GM23338 (cell line): ENCODE results near the gene TTC13. TPM values are rescaled to one million over a fixed set of nuclear protein-coding genes. Genes with fewer than 3 reads are reported as not detected.

Experiments used
- microRNA counts: library from miRNA; unstranded; fragments of <30 nt; microRNA quantifications from one replicate; lab custom pipeline; 2017
- polyA plus RNA-seq: library from polyadenylated mRNA; unstranded; fragments of >200 nt; fragmentation: Nextera tagmentation; extraction: Ambion mirVana; gene quantifications from 2 replicates; pipeline ENCODE4 v1.2.1, GENCODE V29; 2016
- small RNA-seq: library from RNA; depleted of rRNA; stranded (forward); fragments of <200 nt; gene quantifications from one replicate; pipeline ENCODE3, GENCODE V24; 2014; ENCODE audit warnings: low replicate concordance
- total RNA-seq: library from RNA; depleted of rRNA; stranded (reverse); fragments of >200 nt; shearing (Covaris generic); gene quantifications from 2 replicates; pipeline ENCODE4 v1.2.3, GENCODE V29; 2014; rRNA removed

The TTC13 gene
- total and polyA plus RNA-seq, 2 experiments from 2014 or later: 3.8 to 9.4 TPM

MicroRNAs encoded within 50 kb of the gene (microRNA counts, 767-probe panel; counts per million panel counts)
- microRNA hsa-miR-1182 (lab: Ali Mortazavi, UCI): not detected

Small RNA genes within 50 kb of the gene (small RNA-seq; reads per million reads assigned to genes)
- gene RN7SL837P: not detected

Other genes starting within 250 kb of the TTC13 start
- gene CAPN9, start 231.5 kb downstream of the TTC13 start, total RNA-seq: 0.07 TPM in 1 of 2 replicates, not detected in the other
- 0.33 TPM in 1 of 2 replicates, not detected in the other for gene CAPN9, start 231.5 kb downstream of the TTC13 start, polyA plus RNA-seq
- 46.5 and 46.6 TPM in 2 replicates for gene C1orf198, start 110.3 kb downstream of the TTC13 start, total RNA-seq
- 14.9 and 15.2 TPM in 2 replicates for gene C1orf198, start 110.3 kb downstream of the TTC13 start, polyA plus RNA-seq
- 10.4 and 18.8 TPM in 2 replicates for gene ARV1, start 233 bp upstream of the TTC13 start, total RNA-seq
- 20.0 and 22.7 TPM in 2 replicates for gene ARV1, start 233 bp upstream of the TTC13 start, polyA plus RNA-seq
- 3.2 and 4.9 TPM in 2 replicates for gene FAM89A, start 61.4 kb upstream of the TTC13 start, total RNA-seq
- 3.4 and 3.8 TPM in 2 replicates for gene FAM89A, start 61.4 kb upstream of the TTC13 start, polyA plus RNA-seq
- 0.03 TPM in 1 of 2 replicates, not detected in the other for gene TRIM67, start 183.2 kb upstream of the TTC13 start, total RNA-seq
- not detected in 2 replicates for gene TRIM67, start 183.2 kb upstream of the TTC13 start, polyA plus RNA-seq